A549 (cell line): ENCODE data around the gene CNP. TPM values are rescaled to one million over a fixed set of nuclear protein-coding genes. Genes with fewer than 3 reads are reported as not detected.
A peak's percentile ranks its signal among the peaks of the same experiment; 100 is the strongest.

Experiments
- ATAC-seq, 2 experiments: fragments of 200-7000 bp in 1 of 2; fragments of >200 bp in 1 of 2; cut with Nextera tagmentation in 1 of 2; cut with Tn5 transposase in 1 of 2; 3 replicates each; pipeline versions ENCODE4 v1.8.0 to v1.9.1; 2018 to 2020; ENCODE audit warnings: mild to moderate bottlenecking in 1 of 2, moderate library complexity in 1 of 2
- CTCF ChIA-PET: fragments of 300-600 bp; sonication (Branson Sonifier 250); formaldehyde crosslinking; extraction: SDS; loops from one replicate; lab custom pipeline; 2021; ENCODE audit warnings: antibody characterized with exemption, inconsistent platforms; lab: Yijun Ruan, JAX
- POLR2A ChIA-PET: fragments of 350-600 bp; formaldehyde crosslinking; extraction: SDS; loops from one replicate; lab custom pipeline; 2021; ENCODE audit warnings: antibody characterized with exemption, inconsistent platforms; lab: Yijun Ruan, JAX
- DNase-seq, 2 experiments: peaks; one replicate each; pipeline versions ENCODE4 v3.0.0 to v3.0.0-alpha.2; 2011 to 2016; ENCODE audit warnings: low read depth in 1 of 2, low spot score in 1 of 2
- FAIRE-seq: peaks from 2 replicates; lab custom pipeline; 2011; peaks lifted over from hg19 to GRCh38; lab: Jason Lieb, UNC
- H3K27ac ChIP-seq, 2 experiments: fragments of >200 bp; sonication (Bioruptor Twin); formaldehyde crosslinking; 3 replicates each; pipeline ENCODE4 v1.5.1; 2016 to 2017
- H3K4me1 ChIP-seq: fragments of >200 bp; sonication (Bioruptor Twin); formaldehyde crosslinking; 3 replicates; pipeline ENCODE4 v1.6.1; 2016
- H3K4me2 ChIP-seq: fragments of >200 bp; sonication (Bioruptor Twin); formaldehyde crosslinking; 3 replicates; pipeline ENCODE4 v1.6.1; 2016
- H3K4me3 ChIP-seq: fragments of >200 bp; sonication (Bioruptor Twin); formaldehyde crosslinking; 3 replicates; pipeline ENCODE4 v1.5.1; 2016
- H3K9me3 ChIP-seq: fragments of >200 bp; sonication (Bioruptor Twin); formaldehyde crosslinking; 3 replicates; pipeline ENCODE4 v1.6.1; 2016
- CEBPB ChIP-seq, 2 experiments: fragments of >200 bp in 1 of 2; sonication (Bioruptor Twin) in 1 of 2; formaldehyde crosslinking in 1 of 2; IDR thresholded peaks; 2 replicates each; pipeline ENCODE4 v1.6.1; 2012 to 2016
- EHMT2 ChIP-seq: fragments of 200-600 bp; sonication (generic); IDR thresholded peaks from 2 replicates; pipeline ENCODE4 v1.6.1; 2016; ENCODE audit warnings: antibody characterized with exemption, low read depth, mild to moderate bottlenecking, moderate library complexity
- ESRRA ChIP-seq: fragments of 150-350 bp; IDR thresholded peaks from 2 replicates; pipeline ENCODE4 v1.6.1; 2014; ENCODE audit warnings: mild to moderate bottlenecking, low read length, borderline replicate concordance
- FOSB ChIP-seq: fragments of 250-450 bp; sonication (Bioruptor Pico); IDR thresholded peaks from 2 replicates; pipeline ENCODE4 v1.5.0; 2020; ENCODE audit warnings: mild to moderate bottlenecking, moderate library complexity
- GATA3 ChIP-seq: IDR thresholded peaks from 2 replicates; pipeline ENCODE4 v1.6.1; 2012; ENCODE audit warnings: borderline replicate concordance
- JUN ChIP-seq, 2 experiments: fragments of >200 bp; sonication (Bioruptor Twin); formaldehyde crosslinking; IDR thresholded peaks; 2 replicates in 1 of 2; 3 replicates in 1 of 2; pipeline ENCODE4 v1.6.1; 2016 to 2017
- MAFK ChIP-seq: fragments of 450-650 bp; IDR thresholded peaks from 2 replicates; pipeline ENCODE4 v1.6.1; 2014; ENCODE audit not compliant: partially characterized antibody
- NR3C1 ChIP-seq: fragments of >200 bp; sonication (Bioruptor Twin); formaldehyde crosslinking; IDR thresholded peaks from 3 replicates; pipeline ENCODE4 v1.6.1; 2017
- PHF8 ChIP-seq: fragments of 200-600 bp; sonication (generic); IDR thresholded peaks from 2 replicates; pipeline ENCODE4 v1.6.1; 2016; ENCODE audit warnings: low read depth, mild to moderate bottlenecking, antibody characterized with exemption, moderate library complexity, borderline replicate concordance
- RAD21 ChIP-seq, 2 experiments: fragments of >200 bp in 1 of 2; sonication (Bioruptor Twin) in 1 of 2; formaldehyde crosslinking in 1 of 2; IDR thresholded peaks in 1 of 2; conservative IDR thresholded peaks in 1 of 2; 2 replicates in 1 of 2; 3 replicates in 1 of 2; pipeline ENCODE4 v1.6.1; 2012 to 2018; ENCODE audit warnings: inconsistent platforms in 1 of 2
- TFCP2L1 ChIP-seq: fragments of 250-450 bp; sonication (Bioruptor Pico); IDR thresholded peaks from 2 replicates; pipeline ENCODE4 v1.5.0; 2021; ENCODE audit warnings: mild to moderate bottlenecking
- ZC3H11A ChIP-seq: fragments of 450-650 bp; IDR thresholded peaks from 2 replicates; pipeline ENCODE4 v1.6.1; 2014; ENCODE audit warnings: antibody characterized with exemption, mild to moderate bottlenecking
- ZFP36 ChIP-seq: fragments of 450-650 bp; IDR thresholded peaks from 2 replicates; pipeline ENCODE4 v1.6.1; 2014; ENCODE audit warnings: borderline replicate concordance; ENCODE audit not compliant: partially characterized antibody
- WGBS: methylation state at CpG from one replicate; pipeline ENCODE4 v1.1.6; 2017; ENCODE audit errors: missing lambda C conversion rate; 5-methylcytosine and 5-hydroxymethylcytosine counted together
- polyA plus RNA-seq, 4 experiments: library from polyadenylated mRNA; depleted of rRNA in 3 of 4; stranded (reverse); fragments of >200 nt; fragmentation: RNase III in 1 of 4; extraction: RNeasy Plus Mini Kit Qiagen cat#74134 plus additional on column Dnase treatment in 1 of 4; gene quantifications; 2 replicates in 3 of 4; 3 replicates in 1 of 4; pipeline ENCODE4 v1.2.3, GENCODE V29; 2011 to 2017
- TF ChIP-seq, protein P1 (sequence below): IDR thresholded peaks from 2 replicates; pipeline ENCODE4 v1.6.1; 2012
- TF ChIP-seq, protein P2 (sequence below): fragments of >200 bp; sonication (Bioruptor Twin); formaldehyde crosslinking; IDR thresholded peaks from 3 replicates; pipeline ENCODE4 v1.5.1; 2016
- TF ChIP-seq, protein P3 (sequence below): IDR thresholded peaks from 2 replicates; pipeline ENCODE4 v1.6.1; 2012; ENCODE audit warnings: low read depth, borderline replicate concordance
- TF ChIP-seq, protein P4 (sequence below): IDR thresholded peaks from 2 replicates; pipeline ENCODE4 v1.6.1; 2012

CNP gene
- polyA plus RNA-seq, 2 of the 4 experiments (the other 2 are of a cell fraction): 38.6 to 113 TPM

DNA sequence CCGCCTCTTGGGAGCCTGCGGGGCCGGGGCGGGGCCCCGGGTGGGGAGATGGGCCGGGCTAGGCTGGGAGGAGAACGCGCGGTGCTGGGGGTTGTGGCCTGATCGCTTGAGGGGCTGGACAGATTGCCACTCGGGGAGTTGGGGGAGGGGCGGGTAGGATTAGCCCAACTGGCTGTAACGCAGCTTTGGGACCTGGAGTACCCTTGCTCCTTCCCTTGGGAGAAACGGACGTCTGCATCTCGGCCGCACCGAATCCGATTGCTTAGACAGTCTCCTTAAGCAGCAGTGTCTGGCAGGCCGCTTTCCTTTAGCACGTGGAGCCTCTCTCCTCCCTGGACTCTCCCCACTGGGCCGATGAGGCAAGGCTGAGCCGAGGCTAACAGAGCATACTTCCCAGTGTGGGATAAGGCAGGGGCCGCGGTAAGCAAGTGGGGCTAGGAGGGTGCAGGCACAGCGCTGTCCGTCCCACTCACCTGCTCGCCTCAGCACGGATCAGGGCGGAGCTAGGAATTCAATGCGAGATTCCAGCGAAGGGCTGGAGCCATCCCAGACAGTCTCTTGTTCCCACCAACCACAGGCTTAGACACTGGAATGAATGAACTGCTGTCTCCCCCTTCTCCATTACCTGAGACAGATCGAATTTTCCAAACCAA, 47.3 kb upstream of the CNP start (continued):
- TF ChIP-seq NR3C1 (no peak), ESRRA (no peak), GATA3 (no peak), ZC3H11A (no peak), JUN (IDR thresholded peaks at IDR 0.05) (no peak; a peak in 1 of 5 replicates)
- TF ChIP-seq, protein P1, sequence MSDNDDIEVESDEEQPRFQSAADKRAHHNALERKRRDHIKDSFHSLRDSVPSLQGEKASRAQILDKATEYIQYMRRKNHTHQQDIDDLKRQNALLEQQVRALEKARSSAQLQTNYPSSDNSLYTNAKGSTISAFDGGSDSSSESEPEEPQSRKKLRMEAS: peak; percentile 94

DNA sequence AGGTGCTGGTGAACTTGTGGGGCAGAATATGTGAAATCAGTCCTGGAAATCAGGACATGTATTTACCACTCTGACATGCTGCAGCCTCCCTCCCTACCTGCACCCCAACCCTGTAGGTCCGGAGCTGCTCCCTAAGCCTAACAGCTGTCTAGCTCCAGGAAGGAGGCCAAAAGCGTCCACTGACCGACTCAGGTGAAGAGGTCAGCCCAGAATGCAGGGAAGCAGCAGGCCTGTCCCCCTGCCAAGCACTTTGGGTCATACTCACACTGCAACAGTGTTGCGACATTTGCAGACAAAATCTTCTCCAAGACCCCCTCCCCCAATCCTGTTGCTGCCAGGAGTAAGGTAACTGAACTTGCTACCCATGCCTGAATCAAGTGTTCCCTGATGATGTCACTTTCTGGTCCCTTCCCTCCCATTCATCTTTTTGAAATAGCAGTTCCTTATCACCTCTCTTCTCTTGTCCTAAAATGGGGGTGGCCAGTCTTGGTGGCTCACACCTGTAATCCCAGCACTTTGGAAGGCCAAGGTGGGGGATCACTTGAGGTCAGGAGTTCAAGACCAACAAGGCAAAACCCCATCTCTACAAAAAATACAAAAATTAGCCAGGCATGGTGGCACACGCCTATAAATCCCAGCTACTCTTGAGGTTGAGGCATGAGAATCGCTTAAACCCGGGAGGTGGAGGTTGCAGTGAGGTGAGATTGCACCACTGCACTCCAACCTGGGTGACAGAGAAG, 46.6 kb upstream of the CNP start:
- Histone ChIP-seq H3K27ac (peak overlapping the region; percentile 93 to 95), H3K4me2 (peak overlapping the region; percentile 91), H3K4me1 (peaks cover 38% of the 10 kb centered on the region), H3K4me3 (peak overlapping the region; percentile 94), H3K9me3 (no peaks in the 10 kb centered on the region)
- WGBS: 74% methylated on average over 7 of the region's 7 CpGs
- ATAC-seq (peak in 1 of 2 experiments; percentile 0; a peak in 1 of 6 replicates), FAIRE-seq (no peak), DNase-seq (peak in 1 of 2 experiments; percentile 49)
- ChIA-PET CTCF (interaction anchor here (0.7 to 2.7 kb wide), 6 partner anchors 10 to 134 kb away, joined by 3 to 17 read pairs (median 4); partner anchors contain the start of genes JUP and ODAD4), POLR2A (interaction anchor here (0.6 to 4.2 kb wide), 5 partner anchors 11 to 109 kb away, joined by 3 to 47 read pairs (median 4); partner anchors contain the start of genes CNP, DNAJC7 and ODAD4)
- TF ChIP-seq JUN (IDR thresholded peaks at IDR 0.05) (no peak), CEBPB (IDR thresholded peaks at IDR 0.05) (peak; percentile 78 to 90; a peak in 3 of 4 replicates)

DNA sequence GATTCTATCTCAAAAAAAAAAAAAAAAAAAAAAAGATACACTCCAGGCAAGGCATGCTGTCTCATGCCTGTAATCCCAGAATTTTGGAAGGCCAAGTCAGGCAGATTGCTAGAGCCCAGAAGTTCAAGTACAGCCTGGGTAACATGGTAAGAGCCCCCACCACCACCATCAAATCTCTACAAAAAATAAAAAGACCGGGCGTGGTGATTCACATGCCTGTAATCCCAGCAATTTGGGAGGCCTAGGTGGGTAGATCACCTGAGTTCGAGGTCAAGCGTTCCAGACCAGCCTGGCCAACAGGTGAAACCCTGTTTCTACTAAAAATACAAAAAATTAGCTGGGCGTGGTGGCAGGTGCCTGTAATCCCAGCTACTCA, 46.0 kb upstream of the CNP start:
- Histone ChIP-seq H3K4me3 (no peak overlapping the region), H3K27ac (peak overlapping the region; percentile 93 to 95; a peak in 4 of 6 replicates)
- TF ChIP-seq, protein P2, sequence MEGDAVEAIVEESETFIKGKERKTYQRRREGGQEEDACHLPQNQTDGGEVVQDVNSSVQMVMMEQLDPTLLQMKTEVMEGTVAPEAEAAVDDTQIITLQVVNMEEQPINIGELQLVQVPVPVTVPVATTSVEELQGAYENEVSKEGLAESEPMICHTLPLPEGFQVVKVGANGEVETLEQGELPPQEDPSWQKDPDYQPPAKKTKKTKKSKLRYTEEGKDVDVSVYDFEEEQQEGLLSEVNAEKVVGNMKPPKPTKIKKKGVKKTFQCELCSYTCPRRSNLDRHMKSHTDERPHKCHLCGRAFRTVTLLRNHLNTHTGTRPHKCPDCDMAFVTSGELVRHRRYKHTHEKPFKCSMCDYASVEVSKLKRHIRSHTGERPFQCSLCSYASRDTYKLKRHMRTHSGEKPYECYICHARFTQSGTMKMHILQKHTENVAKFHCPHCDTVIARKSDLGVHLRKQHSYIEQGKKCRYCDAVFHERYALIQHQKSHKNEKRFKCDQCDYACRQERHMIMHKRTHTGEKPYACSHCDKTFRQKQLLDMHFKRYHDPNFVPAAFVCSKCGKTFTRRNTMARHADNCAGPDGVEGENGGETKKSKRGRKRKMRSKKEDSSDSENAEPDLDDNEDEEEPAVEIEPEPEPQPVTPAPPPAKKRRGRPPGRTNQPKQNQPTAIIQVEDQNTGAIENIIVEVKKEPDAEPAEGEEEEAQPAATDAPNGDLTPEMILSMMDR: no peak
- TF ChIP-seq EHMT2: no peak
- TF ChIP-seq JUN (IDR thresholded peaks at IDR 0.05): no peak
- TF ChIP-seq RAD21 (conservative IDR thresholded peaks at IDR 0.05 in 1 of 2, IDR thresholded peaks at IDR 0.05 in 1 of 2): no peak
- no peak for TF ChIP-seq CEBPB (IDR thresholded peaks at IDR 0.05)
- TF ChIP-seq PHF8: no peak
- no peak for TF ChIP-seq TFCP2L1 (CRISPR knock-in tag)
- TF ChIP-seq, protein P3, sequence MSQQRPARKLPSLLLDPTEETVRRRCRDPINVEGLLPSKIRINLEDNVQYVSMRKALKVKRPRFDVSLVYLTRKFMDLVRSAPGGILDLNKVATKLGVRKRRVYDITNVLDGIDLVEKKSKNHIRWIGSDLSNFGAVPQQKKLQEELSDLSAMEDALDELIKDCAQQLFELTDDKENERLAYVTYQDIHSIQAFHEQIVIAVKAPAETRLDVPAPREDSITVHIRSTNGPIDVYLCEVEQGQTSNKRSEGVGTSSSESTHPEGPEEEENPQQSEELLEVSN: no peak
- TF ChIP-seq, protein P4, sequence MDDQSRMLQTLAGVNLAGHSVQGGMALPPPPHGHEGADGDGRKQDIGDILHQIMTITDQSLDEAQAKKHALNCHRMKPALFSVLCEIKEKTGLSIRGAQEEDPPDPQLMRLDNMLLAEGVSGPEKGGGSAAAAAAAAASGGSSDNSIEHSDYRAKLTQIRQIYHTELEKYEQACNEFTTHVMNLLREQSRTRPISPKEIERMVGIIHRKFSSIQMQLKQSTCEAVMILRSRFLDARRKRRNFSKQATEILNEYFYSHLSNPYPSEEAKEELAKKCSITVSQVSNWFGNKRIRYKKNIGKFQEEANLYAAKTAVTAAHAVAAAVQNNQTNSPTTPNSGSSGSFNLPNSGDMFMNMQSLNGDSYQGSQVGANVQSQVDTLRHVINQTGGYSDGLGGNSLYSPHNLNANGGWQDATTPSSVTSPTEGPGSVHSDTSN: no peak
- no peak for TF ChIP-seq FOSB (CRISPR knock-in tag)
- no peak for TF ChIP-seq ZFP36
- no peak for TF ChIP-seq MAFK
- TF ChIP-seq, all 56 proteins: peak for 0
- Histone ChIP-seq H3K4me1 (peaks cover 34% of the 10 kb centered on the region), H3K4me2 (peak overlapping the region; percentile 91; the same call in 1 of the 3 replicates), H3K9me3 (no peaks in the 10 kb centered on the region)
- ATAC-seq (no peak), DNase-seq (no peak), FAIRE-seq (no peak)
- ChIA-PET POLR2A (interaction anchor here (0.6 to 4.2 kb wide), 3 partner anchors 10 to 109 kb away, joined by 3 to 47 read pairs (median 4); partner anchors contain the start of gene ODAD4), CTCF (interaction anchor here (0.7 to 2.7 kb wide), 3 partner anchors 17 to 39 kb away, joined by 3 to 9 read pairs (median 4); no protein-coding TSS in a partner anchor)
- 88% methylated on average over 5 of the region's 5 CpGs for WGBS
